Measurements from ENCODE around the gene SCCPDH. TPM values are rescaled to one million over a fixed set of nuclear protein-coding genes. Genes with fewer than 3 reads are reported as not detected.
A peak's percentile ranks its signal among the peaks of the same experiment; 100 is the strongest.

SCCPDH gene
- 44.2 and 47.6 TPM in 2 replicates for total RNA-seq
- 39.3 and 44.8 TPM in 2 replicates for polyA plus RNA-seq

DNA sequence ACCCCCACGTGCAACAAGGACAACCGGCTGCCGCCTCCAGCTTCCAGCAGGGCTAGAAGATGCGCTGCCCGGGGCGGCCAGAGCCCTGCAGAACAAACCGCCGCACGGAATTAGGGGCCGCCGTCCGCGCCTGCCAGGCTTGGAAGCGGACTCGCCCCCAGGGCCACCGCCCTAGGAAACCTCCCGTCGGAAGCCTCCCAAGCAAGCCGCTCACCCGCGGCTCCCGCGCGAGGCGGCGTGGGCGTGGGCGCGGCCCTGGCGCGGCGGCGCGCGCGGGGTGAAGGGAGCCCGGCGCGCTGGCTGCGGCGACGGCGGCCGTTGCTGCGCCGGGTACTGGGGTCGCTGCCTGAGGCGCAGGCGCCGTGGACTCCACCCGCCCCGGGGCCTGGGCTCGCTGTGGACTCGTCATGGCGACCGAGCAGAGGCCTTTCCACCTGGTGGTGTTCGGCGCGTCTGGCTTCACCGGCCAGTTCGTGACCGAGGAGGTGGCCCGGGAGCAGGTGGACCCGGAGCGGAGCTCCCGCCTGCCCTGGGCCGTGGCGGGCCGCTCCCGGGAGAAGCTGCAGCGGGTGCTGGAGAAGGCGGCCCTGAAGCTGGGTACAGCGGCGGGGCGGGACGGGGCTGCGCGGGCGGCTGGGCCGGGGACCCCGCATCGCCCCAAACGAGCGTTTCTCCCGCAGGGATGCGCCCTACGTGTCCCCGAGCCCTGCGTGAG, at the start of gene SCCPDH:
Gene SCCPDH (plus strand): TSS at position 394 of the 715 bp plus-strand sequence. CDS start 14 bp downstream, at position 408.
- Histone ChIP-seq H3K27me3 (no peaks in the 10 kb centered on the region), H3K9me2 (replicated peaks; ENCODE audit: insufficient read depth) (no peaks in the 10 kb centered on the region), H3K27ac (peak within 1 kb of the TSS; percentile 96), H3K79me2 (peaks cover 30% of the 10 kb centered on the region), H3K36me3 (replicated peaks; ENCODE audit: insufficient read depth, low read depth) (no peaks in the 10 kb centered on the region), H4K20me1 (ENCODE audit: insufficient read depth, poor library complexity, severe bottlenecking) (no peaks in the 10 kb centered on the region), H3K9me3 (ENCODE audit: low read depth) (no peaks in the 10 kb centered on the region), H3K4me1 (ENCODE audit: insufficient read depth) (no peaks in the 10 kb centered on the region), H2AFZ (peak within 1 kb of the TSS; percentile 100), H3K4me2 (peak within 1 kb of the TSS; percentile 94), H3K4me3 (peak within 1 kb of the TSS; percentile 95)
- peak; percentile 91 for DNase-seq (ENCODE audit: low spot score)
- no peak for TF ChIP-seq EZH2phosphoT487 (IDR thresholded peaks at IDR 0.05; ENCODE audit: low read depth, severe bottlenecking, unreplicated experiment)
- no peak for TF ChIP-seq EZH2 (IDR thresholded peaks at IDR 0.05; ENCODE audit: borderline replicate concordance)
- no peak for TF ChIP-seq CTCF (IDR thresholded peaks at IDR 0.05; ENCODE audit: poor library complexity)
- 2% methylated on average over 80 of the region's 89 CpGs for WGBS (ENCODE audit: low lambda C conversion rate, missing lambda C conversion rate)

DNA sequence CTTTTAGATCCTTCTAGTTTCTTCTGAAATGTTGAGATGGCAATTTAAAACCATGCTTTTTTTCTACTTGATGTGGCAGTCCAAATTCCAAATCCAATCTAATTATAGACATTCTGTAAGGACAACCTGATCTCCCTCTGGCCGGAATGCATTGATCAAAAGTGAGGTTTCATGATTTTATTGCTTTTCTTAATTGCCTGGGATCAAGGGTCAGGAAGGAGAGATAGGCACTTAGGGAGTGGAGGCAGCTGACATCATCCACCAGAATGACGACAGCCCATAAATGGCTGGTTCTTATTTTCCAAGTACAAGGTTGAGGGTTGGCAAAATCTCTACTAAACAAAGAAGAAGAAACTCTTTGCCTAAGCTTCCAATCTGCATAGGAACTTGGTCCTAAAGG, 46.4 kb upstream of the SCCPDH start:
- DNase-seq (ENCODE audit: low spot score) = peak; percentile 66

DNA sequence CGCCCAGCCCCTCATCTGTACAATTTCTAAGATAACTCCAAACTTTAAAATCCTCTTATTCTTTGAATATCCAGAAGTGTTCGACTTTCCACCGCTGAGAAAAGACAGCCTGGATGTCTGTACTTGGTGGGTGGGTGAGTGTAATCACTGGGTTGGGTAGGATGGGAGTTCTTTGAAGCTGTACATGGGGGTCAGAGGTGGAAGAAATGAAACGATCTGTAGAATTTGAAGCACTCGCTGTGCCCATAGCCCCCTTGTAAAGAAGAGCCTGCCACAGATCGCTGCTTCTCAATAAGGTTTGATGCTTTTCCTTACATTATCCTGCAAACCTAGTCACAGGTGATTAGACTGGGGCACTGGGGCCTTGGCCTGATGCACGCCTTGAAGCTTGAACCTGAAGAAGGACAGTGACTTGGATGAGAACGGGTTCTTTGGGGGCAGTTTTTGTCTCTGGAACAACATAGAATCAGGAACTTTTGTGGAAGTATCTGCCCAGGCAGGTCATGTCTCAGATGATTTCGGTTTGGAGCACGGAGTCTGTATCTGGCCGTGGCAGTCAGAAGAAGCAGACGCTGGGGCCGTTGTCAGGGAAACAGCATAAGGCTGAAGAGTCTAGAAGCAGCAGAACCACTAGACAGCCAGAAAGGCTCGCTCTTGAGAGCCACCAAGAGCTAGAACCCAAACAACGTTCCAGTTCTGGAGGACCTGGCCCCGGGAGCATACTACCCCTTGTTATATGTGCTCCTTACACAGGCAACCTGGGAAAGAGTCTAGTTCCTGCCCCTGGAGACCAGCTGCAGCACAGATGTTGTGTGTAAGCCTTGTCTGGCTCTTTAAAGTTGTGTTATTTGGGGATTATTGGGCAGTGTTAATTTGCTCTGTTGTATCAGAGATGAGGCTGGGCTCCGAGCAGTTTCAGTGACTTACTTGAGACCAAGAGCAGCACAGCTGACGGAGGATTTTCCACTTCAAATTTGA, 45.1 kb upstream of the SCCPDH start:
- Histone ChIP-seq H2AFZ (no peak overlapping the region), H3K36me3 (replicated peaks; ENCODE audit: insufficient read depth, low read depth) (no peaks in the 10 kb centered on the region), H3K79me2 (no peaks in the 10 kb centered on the region), H3K4me2 (no peak overlapping the region), H3K9me2 (replicated peaks; ENCODE audit: insufficient read depth) (no peaks in the 10 kb centered on the region), H3K4me3 (no peak overlapping the region), H3K27me3 (no peaks in the 10 kb centered on the region), H3K4me1 (ENCODE audit: insufficient read depth) (peaks cover 12% of the 10 kb centered on the region), H3K27ac (peak overlapping the region; percentile 90), H3K9me3 (ENCODE audit: low read depth) (no peaks in the 10 kb centered on the region), H4K20me1 (ENCODE audit: insufficient read depth, poor library complexity, severe bottlenecking) (no peaks in the 10 kb centered on the region)
- TF ChIP-seq EZH2phosphoT487 (IDR thresholded peaks at IDR 0.05; ENCODE audit: low read depth, severe bottlenecking, unreplicated experiment) (no peak), CTCF (IDR thresholded peaks at IDR 0.05; ENCODE audit: poor library complexity) (no peak), EZH2 (IDR thresholded peaks at IDR 0.05; ENCODE audit: borderline replicate concordance) (no peak)
- WGBS (ENCODE audit: low lambda C conversion rate, missing lambda C conversion rate) = 87% methylated on average over 18 of the region's 18 CpGs
- DNase-seq (ENCODE audit: low spot score) = no peak

More for the DNA sequence above, 46.4 kb upstream of the SCCPDH start:
- H3K4me2 ChIP-seq = no peak overlapping the region
- H4K20me1 ChIP-seq (ENCODE audit: insufficient read depth, poor library complexity, severe bottlenecking) = no peaks in the 10 kb centered on the region
- H3K9me3 ChIP-seq (ENCODE audit: low read depth) = no peaks in the 10 kb centered on the region
- H3K79me2 ChIP-seq = no peaks in the 10 kb centered on the region
- H3K4me3 ChIP-seq = no peak overlapping the region
- peak overlapping the region; percentile 90 for H3K27ac ChIP-seq
- H3K9me2 ChIP-seq (replicated peaks; ENCODE audit: insufficient read depth) = no peaks in the 10 kb centered on the region
- peaks cover 12% of the 10 kb centered on the region for H3K4me1 ChIP-seq (ENCODE audit: insufficient read depth)
- 18% methylated on average over 2 of the region's 2 CpGs for WGBS (ENCODE audit: low lambda C conversion rate, missing lambda C conversion rate)
- no peaks in the 10 kb centered on the region for H3K27me3 ChIP-seq
- H3K36me3 ChIP-seq (replicated peaks; ENCODE audit: insufficient read depth, low read depth) = no peaks in the 10 kb centered on the region
- TF ChIP-seq CTCF (IDR thresholded peaks at IDR 0.05; ENCODE audit: poor library complexity) = no peak
- TF ChIP-seq EZH2phosphoT487 (IDR thresholded peaks at IDR 0.05; ENCODE audit: low read depth, severe bottlenecking, unreplicated experiment) = no peak
- no peak for TF ChIP-seq EZH2 (IDR thresholded peaks at IDR 0.05; ENCODE audit: borderline replicate concordance)
- no peak overlapping the region for H2AFZ ChIP-seq

Data from hepatocyte (in vitro differentiated cells).